Stimulated activated CD4-positive, alpha-beta T cell treated with anti-CD3 and anti-CD28 coated beads, Interleukin-1b, Interleukin-23, amount 100 ng/mL, for 1 hour (primary cell): ENCODE measurements around the gene ERVFRD-1.
"Not testable (repeated sequence)": the region's sequence is repeated elsewhere in the genome, so short reads cannot be mapped to it uniquely, and the experiment has no call there.

Experiments used
- DNase-seq, 2 donors: peaks; one replicate each; pipeline ENCODE4 v3.0.0-alpha.2; 2020; ENCODE audit warnings: low read depth in 2 of 2

ERVFRD-1 gene

DNA sequence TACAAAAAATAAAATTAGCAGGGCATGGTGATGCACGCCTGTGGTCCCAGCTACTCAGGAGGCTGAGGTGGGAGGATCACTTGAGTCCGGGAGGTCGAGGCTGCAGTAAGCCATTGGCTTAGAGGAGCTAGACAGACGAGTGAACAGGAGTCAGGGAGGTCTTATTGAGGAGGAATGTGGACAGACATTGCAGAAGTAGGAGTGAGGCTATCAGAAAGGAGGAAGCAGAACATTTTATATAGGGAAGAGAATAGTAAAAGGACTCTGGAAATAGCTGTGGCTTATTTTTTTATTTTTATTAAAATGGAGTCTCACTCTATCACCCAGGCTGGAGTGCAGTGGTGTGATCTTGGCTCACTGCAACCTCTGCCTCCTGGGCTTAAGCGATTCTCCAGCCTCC is 20.4 kb downstream of the ERVFRD-1 start:
- DNase-seq: not testable (repeated sequence)

DNA sequence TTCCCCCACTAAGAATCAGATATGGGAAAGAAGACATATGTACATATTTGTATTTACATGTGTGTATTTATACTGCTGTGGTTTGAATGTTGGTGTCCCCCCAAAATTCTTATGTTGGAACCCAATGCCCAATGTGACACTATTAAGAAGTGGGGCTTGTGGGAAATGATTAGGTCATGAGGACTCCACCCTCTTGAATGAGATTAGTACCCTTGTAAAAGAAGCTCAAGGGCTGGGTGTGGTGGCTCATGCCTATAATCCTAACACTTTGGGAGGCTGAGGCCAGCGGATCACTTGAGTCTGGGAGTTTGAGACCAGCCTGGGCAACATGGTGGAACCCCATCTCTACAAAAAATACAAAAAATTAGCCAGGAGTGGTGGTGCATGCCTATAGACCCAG is 21.8 kb downstream of the ERVFRD-1 start:
- DNase-seq: no peak

DNA sequence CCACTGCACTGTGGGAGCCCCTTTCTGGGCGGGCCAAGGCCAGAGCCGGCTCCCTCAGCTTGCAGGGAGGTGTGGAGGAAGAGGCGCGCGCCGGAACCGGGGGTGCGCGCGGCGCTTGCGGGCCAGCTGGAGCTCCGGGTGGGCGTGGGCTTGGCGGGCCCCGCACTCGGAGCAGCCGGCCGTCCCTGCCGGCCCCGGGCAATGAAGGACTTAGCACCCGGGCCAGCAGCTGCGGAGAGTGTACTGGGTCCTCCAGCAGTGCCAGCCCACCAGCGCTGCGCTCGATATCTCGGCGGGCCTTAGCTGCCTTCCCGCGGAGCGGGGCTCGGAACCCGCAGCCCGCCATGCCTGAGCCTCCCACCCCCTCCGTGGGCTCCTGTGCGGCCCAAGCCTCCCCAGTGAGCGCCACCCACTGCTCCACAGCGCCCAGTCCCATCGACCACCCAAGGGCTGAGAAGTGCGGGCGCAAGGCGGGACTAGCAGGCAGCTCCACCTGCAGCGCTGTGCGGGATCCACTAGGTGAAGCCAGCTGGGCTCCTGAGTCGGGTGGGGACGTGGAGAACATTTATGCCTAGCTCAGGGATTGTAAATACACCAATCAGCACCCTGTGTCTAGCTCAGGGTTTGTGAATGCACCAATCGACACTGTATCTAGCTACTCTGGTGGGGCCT is 24.2 kb downstream of the ERVFRD-1 start:
- DNase-seq: not testable (repeated sequence)

DNA sequence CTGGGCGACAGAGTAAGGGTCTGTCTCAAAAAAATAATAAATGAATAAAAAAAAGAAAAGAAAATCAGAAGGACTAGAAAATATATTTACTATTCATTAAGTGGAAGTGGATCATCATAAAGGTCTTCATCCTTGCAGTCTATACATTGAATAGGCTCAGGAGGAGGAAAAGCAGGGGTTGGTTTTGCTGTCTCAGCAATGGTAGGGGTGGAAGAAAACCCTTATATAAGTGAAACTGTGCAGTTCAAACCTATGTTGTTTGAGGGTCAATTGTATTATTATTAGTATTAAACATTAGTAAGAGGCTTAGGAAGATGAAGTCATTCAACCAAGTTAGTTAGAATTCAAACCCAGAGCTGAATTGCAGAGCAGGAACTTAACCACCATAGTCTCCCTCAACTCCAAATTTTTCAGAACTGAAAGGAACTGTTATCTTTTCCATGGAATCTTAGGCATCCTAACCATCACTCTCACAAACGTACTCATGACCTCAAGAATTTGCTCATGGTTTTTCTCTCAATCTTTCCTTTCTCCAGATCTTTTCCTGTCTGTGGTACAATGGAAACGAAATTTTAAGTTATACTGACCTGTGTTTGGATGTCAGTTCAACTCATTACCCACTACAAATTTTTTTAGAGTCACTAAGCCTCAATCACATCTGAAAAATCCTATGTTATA is 25.6 kb downstream of the ERVFRD-1 start:
- DNase-seq: no peak

DNA sequence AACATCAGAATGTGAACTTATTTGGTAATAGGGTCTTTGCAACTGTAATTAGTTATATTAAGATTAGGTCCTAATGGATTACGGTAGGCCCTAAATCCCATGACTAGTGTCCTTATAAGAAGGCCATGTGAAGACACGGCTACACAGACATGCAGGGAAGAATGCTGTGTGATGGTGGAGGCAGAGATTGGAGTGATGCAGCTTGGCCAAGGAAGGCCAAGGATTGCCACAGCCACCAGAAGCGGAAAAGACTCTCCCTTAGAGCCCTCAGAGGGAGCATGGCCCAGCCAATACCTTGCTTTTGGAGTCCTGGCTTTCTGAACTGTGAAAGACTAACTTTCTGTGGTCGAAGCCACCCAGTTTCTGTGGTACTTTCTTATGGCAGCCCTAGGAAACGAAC is 27.6 kb downstream of the ERVFRD-1 start:
- DNase-seq: no peak

DNA sequence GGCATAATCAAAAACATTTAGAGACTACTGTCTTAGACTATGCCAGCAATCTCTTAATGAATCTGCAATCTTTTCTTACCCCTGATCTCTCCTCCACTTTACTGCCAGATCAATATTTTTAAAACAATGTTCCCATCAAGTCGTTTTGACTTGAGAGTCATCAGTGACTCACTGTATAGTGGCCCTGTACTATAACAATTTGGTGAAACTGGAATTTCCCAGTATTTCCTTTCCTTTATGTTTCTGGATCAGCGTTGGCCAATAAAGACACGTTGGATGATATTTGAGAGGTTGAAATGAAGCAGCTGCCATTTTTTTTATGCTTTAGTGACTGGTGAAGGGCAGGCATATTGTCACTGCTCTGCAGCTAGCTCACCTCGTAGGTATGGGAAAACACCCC is 28.0 kb downstream of the ERVFRD-1 start:
- no peak for DNase-seq

DNA sequence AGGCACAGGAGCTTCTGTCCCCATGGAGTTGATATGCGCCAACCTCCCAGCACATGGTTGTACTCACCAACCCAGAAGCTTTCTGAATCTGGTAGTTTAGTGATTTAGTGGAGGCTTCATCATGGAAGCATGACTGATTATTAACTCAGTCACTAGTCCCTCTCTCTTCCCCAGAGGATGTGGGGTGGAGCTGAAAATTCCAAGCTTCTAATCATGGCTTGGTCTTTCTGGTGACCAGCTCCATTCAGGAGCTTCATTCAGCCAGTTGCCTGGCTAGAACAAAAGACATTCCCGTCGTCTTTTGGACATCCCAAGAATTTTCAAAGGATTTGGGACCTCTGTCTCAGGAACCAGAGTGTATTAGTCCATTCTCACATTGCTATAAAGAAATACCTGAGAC is 31.2 kb downstream of the ERVFRD-1 start:
- DNase-seq: no peak

DNA sequence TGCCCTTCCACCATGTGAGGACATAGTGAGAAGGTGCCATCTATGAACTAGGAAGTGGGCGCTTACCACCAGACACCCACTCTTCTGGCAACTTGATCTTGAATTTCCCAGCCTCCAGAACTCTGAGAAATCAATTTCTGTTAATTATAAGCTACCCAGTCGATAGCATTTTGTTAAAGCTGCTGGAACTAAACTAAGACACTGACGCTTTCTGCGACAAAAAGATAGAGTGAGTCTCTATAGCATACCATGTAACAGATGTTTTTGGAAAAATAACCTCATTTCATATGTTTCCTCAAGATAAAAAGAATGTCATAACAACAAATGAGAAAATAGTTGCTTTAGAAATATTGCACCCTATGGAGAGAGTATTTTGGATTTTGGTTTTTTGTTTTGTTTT is 33.3 kb downstream of the ERVFRD-1 start:
- no peak for DNase-seq

DNA sequence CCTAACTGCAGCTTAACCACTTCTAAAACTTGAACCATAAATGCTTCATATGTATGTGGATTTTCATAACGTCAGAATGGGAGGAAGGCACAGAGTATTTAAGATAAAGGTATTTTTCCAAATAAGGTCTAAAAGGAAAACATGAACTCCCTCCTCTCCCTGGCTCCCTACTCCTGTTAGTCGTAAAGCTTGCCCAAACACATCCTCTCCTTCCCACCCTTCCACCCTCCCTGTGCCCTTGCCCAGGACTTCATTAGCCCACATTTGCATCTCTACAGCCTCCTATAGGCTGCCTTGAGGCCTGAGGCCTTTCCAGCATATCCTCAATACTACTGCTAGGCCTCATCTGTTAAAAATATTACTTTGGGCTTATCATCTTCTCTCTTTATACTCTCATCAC is 35.0 kb downstream of the ERVFRD-1 start:
- no peak for DNase-seq

DNA sequence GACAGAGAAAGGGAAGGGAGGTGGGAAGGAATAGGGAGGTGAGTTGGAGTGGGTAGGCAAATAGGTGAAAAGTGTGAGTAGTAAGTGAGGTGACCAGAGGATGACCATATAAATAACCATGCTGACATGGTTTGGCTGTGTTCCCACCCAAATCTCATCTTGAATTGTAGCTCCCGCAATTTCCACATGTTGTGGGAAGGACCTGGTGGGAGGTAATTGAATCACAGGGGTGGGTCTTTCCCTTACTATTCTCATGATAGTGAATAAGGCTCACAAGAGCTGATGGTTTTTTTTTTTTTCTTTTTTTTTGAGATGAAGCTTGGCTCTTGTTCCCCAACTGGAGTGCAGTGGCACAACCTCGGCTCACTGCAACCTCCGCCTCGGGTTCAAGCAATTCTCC is 39.4 kb downstream of the ERVFRD-1 start:
- DNase-seq: no peak

DNA sequence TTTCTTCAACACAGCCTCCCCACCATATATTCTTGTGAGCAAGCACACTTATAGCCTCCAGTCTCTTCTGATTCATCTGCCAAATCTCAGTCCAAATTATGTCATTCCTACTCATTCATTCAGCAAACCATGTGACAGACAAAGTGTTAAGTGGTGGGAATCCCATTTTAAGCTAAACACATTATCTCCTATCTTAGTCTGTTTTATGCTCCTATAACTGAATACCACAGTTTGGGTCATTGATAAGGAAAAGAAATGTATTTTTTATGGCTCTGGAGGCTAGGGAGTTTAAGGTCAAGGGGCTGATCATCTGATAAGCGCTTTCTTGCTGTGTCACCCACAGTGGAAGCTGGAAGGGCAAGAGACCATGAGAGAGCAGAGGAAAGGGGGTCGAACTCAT is 41.8 kb downstream of the ERVFRD-1 start:
- DNase-seq: no peak

DNA sequence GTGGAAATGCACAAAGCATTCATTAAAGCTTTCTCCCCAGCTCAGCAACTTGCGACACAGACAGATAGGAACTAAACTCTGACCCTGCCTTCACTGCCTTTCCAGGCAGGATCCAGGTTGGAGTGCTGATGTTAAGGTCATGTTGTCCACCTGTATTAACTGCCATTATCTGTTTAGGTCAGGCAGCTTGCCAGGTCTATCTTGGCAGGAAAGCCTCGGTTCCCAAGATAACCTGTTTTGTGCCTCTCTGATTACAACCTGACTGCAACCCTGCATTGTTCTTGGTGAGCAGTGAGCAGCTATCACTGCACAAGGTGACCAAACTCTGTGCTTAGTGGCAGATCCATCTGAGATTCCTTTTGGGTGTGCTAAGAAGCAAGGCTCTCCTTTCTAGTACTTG is 44.2 kb downstream of the ERVFRD-1 start:
- no peak for DNase-seq

DNA sequence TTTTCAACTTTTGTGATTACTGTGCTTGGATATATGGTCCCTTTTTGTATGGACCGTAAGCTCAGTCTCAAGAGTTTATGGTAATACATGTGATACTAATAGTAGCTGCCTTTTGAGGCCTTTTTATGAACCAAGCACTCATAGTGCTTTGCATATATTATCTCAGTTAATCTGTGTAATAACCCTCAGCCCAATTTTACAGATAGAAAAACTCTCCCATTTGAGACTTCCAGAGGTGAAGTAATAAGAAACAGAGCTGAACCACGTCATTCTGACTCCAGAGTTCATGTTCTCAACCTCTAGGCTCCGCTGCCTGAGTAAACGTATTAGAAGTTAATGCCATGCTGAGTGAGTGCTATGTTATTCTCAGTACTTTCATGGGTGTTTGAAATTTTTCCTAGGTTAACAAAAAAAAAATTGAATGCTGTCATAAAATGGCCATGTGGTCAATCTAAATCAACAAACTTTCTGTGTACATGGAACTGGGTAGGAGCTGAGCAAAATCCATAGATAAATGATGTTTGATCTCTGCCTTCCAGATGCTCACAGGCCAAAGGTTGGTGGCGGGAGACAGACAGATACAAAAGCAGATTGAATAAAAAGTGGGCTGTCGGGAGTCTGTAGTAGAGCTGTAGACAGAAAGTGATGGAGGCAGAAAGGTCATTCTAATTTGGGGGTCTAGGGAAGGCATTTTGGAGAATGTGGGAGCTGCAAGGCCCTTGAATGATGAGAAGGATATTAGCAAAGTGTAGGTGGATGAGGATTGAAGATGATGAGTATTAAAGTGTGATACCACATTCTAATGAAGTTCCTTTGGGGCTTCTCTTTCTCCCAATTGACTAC is 44.8 kb downstream of the ERVFRD-1 start:
- DNase-seq: no peak

DNA sequence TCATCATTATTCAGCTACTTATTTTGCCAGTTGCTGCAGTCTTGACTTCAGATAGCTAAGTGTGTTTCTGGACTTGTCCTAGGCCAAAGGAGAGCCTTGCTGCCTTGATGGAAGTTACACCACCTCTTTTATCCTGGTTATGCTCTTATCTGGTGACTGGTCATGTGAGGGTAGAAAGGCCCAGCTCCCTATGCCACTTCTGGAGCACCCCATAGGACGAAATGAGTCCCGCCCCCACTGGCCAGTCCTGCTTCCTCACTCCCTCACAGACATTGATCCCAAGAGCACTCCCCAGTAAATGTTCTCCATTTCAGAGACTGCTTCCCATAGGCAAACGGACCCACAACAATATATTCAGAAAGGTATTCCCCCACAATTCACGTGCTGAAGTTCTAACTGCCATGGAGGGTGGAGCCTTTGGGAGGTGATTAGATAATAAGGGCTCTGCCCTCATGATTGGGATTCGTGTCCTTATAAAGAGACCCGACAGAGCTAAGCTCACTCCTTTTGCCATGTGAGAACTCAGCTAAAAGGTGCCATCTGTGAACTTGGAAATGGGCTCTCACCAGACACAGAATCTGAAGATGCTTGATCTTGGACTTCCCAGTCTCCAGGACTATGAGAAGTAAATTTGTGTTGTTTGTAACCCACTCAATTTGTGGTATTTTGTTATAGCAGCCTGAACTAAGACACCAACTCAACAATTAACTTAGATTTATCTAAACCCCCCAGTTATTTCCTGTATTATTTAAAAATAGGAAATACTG is 45.9 kb downstream of the ERVFRD-1 start:
- DNase-seq: no peak

DNA sequence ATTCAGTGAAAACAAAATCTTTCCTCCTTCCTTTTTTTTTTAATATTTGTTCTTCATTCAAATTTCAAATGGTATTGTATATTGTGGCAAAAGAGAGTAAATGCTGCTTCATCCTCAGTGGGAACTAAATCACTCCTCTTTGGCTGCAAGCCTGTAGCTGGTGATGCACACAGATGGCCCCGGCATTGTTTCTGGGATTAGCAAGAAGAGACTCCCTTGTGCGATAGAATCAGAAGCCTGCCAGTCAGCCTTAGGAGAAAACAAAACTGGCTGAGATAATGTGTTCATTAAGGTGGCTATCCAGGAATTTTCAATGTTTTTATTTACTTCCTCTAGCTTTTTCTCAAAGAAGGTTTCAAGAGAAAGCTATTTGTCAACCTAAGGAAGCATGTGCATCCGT is 46.7 kb downstream of the ERVFRD-1 start:
- DNase-seq: no peak

DNA sequence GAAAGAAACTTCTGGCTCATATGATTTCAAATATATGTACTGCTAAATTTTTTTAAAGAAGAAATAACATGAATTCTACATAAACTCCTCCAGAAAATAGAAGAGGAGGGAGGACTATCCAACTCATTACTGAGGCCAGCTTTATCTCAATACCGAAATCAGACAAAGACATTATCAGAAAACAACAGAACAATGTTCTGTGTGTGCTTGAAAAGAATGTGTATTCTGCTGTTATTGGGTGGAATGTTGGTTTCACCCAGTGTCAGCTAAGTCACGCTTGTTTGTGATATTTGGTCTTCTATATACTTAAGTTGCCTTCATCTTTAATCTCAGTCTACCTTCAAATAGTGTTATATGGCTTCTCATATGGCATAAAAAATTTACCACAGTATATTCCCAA is 48.8 kb downstream of the ERVFRD-1 start:
- no peak for DNase-seq

DNA sequence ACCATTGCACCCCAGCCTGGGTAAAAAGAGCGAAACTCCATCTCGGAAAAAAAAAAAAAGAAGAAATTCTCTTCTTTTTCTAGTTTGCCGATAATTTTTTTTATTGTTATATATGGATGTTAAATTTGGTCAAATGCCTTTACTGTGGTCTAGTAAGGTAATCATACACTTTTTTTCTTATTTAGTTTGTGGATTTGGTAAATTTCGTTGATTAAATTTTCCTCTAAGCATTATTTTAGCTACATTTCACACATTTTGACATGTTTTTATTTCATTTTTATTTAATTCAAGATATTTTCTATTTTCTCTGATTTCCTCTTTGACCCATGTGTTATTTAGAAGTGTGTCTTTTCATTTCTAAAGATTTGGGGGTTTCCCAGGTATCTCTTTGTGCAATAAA is 49.4 kb downstream of the ERVFRD-1 start:
- DNase-seq: no peak

DNA sequence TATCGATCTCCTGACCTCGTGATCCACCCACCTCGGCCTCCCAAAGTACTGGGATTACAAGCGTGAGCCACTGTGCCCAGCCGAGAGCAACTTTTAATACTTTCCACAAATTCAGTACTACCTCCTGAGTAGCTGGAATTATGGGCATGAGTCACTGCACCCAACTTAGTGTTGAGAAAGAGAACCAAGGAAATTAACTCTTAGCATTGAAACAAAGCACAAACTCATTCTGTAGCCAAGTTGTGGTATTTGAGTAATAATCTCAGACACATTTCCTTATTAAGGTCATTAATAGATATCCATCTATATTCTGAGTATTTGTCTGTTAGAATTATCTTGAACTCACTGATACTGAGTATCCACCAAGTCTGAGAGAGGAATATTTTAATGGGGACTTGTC is 53.1 kb downstream of the ERVFRD-1 start:
- no peak for DNase-seq

DNA sequence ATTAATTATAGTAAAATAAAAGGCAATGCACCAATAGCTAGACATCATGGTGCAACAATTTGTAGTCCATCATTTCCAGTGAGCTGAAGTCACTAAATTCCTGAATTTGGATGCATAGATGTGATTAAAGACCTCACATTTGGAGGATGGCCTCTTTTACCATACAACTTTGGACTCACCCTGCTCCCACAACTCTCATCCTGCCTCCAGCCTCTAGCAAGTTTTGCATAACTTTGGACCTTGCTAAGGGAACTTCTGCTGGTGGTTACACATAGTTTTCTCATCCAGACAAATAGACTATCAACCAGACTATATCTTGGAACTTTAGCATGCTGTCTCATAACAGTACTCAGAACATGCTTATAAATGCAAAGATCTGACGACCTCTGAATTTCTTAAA is 54.7 kb downstream of the ERVFRD-1 start:
- no peak for DNase-seq

DNA sequence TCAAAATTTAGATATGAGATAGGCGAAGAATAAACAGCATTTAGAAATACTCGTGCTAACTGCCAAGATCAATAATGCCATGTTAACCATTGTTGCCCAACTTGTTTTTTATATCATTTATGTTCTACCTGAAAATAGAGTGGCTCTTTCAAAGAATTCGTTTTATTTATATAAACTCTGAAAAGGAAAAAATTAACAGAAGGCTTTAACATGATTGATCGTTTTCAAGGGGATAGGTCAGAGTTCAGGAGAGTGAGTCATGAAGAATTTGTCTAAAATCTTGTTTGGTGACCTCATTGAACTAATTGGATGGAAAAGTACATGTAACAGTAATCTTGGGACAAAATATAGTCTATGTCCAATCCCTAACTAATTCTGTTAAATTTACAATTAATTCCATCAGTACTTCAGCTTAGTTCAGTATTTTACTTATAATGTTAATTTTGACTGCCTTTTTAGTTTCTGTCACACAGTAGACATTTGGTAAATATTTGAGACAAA is 56.3 kb downstream of the ERVFRD-1 start:
- DNase-seq: no peak

DNA sequence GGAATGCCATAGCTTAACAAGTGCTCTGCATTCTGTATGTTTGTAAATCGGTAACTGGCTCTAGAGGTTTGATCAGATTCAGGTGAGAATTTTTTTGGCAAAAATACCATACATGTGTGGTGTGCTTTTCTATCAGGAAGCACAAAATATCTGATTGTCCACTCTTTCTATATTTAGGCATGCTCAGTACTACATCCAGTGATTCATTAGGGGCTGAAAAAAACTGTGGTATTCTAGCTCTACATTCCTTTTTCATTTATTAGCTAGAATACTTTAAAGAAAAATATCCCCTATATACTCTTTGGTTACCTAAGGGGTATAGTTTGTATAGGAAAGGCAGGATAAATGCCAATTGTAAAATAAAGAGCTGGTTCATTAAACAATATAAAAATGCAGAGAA is 56.8 kb downstream of the ERVFRD-1 start:
- no peak for DNase-seq

DNA sequence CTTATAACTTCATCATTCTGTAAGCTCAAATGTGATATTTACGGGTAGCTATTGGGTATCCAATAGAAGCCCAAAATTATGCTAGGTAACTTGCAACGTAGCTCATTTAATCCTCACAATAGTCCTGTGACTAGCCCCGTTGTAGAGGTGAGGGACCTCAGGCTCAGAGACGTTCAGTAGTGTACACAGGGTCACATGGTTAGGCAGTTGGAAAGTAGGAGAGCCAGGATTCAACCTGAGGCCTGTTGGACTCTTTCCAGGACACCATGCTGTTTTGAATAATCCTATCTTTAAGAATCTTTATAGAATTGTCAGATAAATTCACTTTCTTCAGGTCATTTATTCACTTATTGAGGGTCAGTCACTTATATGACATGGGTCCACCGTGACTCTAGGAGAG is 58.2 kb downstream of the ERVFRD-1 start:
- DNase-seq: no peak
